ENCODE results near the gene PCSK9. TPM values are rescaled to one million over a fixed set of nuclear protein-coding genes. Genes with fewer than 3 reads are reported as not detected.
A peak's percentile ranks its signal among the peaks of the same experiment; 100 is the strongest.

PCSK9 gene
- total and polyA plus RNA-seq, 9 of the 15 experiments (the other 6 are each of a cell fraction or from before 2014, with no cell fraction given): 3.2 to 58.6 (median 24.7) TPM

DNA sequence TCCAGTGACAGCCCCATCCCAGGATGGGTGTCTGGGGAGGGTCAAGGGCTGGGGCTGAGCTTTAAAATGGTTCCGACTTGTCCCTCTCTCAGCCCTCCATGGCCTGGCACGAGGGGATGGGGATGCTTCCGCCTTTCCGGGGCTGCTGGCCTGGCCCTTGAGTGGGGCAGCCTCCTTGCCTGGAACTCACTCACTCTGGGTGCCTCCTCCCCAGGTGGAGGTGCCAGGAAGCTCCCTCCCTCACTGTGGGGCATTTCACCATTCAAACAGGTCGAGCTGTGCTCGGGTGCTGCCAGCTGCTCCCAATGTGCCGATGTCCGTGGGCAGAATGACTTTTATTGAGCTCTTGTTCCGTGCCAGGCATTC is 24.2 kb downstream of the PCSK9 start:
- Histone ChIP-seq H3K4me2 (ENCODE audit: insufficient read depth, low read length) (no peak overlapping the region), H3K9ac (ENCODE audit: insufficient read depth in 1 of 2, low read depth in 2 of 2, low read length in 2 of 2) (peak overlapping the region in 1 of 2 experiments; percentile 14; a peak in 1 of 4 replicates), H3K27ac (ENCODE audit: extremely low read depth, low read depth, low read length) (no peak overlapping the region), H2AFZ (ENCODE audit: low read depth, low read length) (no peak overlapping the region), H3K27me3 (ENCODE audit: control insufficient read depth in 2 of 2, insufficient read depth in 2 of 2, low read length in 2 of 2) (no peaks in the 10 kb centered on the region), H3K4me1 (replicated peaks in 1 of 2; ENCODE audit: control insufficient read depth in 2 of 2, insufficient read depth in 2 of 2, low read length in 2 of 2) (peaks cover 0 to 8% of the 10 kb centered on the region in 2 experiments; a peak in 2 of 5 replicates), H3K9me1 (ENCODE audit: control insufficient read depth, insufficient read depth, low read length) (no peaks in the 10 kb centered on the region), H3K9me3 (replicated peaks; ENCODE audit: control insufficient read depth, insufficient read depth, low read depth, low read length) (no peaks in the 10 kb centered on the region), H3K79me2 (ENCODE audit: control insufficient read depth, insufficient read depth, low read length) (no peaks in the 10 kb centered on the region), H4K20me1 (replicated peaks; ENCODE audit: control insufficient read depth, insufficient read depth, low read length) (0 out of 2 replicates have a peak, but pooled peaks cover 3% of the 10 kb centered on the region), H3K4me3 (no peak overlapping the region), H3K36me3 (ENCODE audit: control insufficient read depth, insufficient read depth, low read length) (peaks cover 97% of the 10 kb centered on the region)
- ATAC-seq (no peak), FAIRE-seq (no peak), DNase-seq (ENCODE audit: extremely low read depth in 1 of 4, low spot score in 3 of 4) (no peak)
- CTCF ChIA-PET (ENCODE audit: low intra/inter-chr PET ratio): no interaction called here
- no TSS peak for BruUV-seq (replicated peaks)
- TF ChIP-seq POLR2G (IDR thresholded peaks at IDR 0.05; ENCODE audit: low read depth, low read length) (peak; percentile 8; the same call in 1 of the 2 replicates), RBFOX2 (IDR thresholded peaks at IDR 0.05; ENCODE audit: low read depth, low read length) (0 out of 2 replicates have a peak, but pooled peaks have one; percentile 22), CCAR2 (IDR thresholded peaks at IDR 0.05; ENCODE audit: low read depth, low read length) (no peak)
- intact Hi-C loops (cut with micrococcal nuclease) (no loop called here), in situ Hi-C loops (cut with MboI) (no loop called here)
- WGBS (ENCODE audit: insufficient coverage, low coverage, missing lambda C conversion rate): 92% methylated on average over 9 of the region's 9 CpGs
- POLR2A ChIA-PET: interaction anchor here (0.5 to 2.5 kb wide), 8 partner anchors 8 to 1406 kb away, joined by 3 to 12 read pairs (median 4); no protein-coding TSS in a partner anchor

DNA sequence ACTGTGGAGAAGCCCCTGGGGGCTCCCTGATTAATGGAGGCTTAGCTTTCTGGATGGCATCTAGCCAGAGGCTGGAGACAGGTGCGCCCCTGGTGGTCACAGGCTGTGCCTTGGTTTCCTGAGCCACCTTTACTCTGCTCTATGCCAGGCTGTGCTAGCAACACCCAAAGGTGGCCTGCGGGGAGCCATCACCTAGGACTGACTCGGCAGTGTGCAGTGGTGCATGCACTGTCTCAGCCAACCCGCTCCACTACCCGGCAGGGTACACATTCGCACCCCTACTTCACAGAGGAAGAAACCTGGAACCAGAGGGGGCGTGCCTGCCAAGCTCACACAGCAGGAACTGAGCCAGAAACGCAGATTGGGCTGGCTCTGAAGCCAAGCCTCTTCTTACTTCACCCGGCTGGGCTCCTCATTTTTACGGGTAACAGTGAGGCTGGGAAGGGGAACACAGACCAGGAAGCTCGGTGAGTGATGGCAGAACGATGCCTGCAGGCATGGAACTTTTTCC is 24.8 kb downstream of the PCSK9 start:
- BruUV-seq (replicated peaks): TSS peak; percentile 13
- TF ChIP-seq RERE (CRISPR knock-in tag; IDR thresholded peaks at IDR 0.05; ENCODE audit: borderline replicate concordance) (no peak), POLR2A (conservative IDR thresholded peaks at IDR 0.05) (peak; percentile 10; the same call in 1 of the 2 replicates)
- intact Hi-C loops (cut with micrococcal nuclease) (no loop called here), in situ Hi-C loops (cut with MboI) (no loop called here)
- ChIA-PET POLR2A (interaction anchor here (0.6 to 2.5 kb wide), 5 partner anchors 10 to 1406 kb away, joined by 3 to 12 read pairs (median 4); no protein-coding TSS in a partner anchor), CTCF (ENCODE audit: low intra/inter-chr PET ratio) (no interaction called here)
- no peak for DNase-seq (ENCODE audit: extremely low read depth in 1 of 4, low spot score in 3 of 4)
- 75% methylated on average over 11 of the region's 12 CpGs for WGBS (ENCODE audit: insufficient coverage, low coverage, missing lambda C conversion rate)
- H3K36me3 ChIP-seq (ENCODE audit: control insufficient read depth, insufficient read depth, low read length): peaks cover 97% of the 10 kb centered on the region
- H3K9me3 ChIP-seq (replicated peaks; ENCODE audit: control insufficient read depth, insufficient read depth, low read depth, low read length): no peaks in the 10 kb centered on the region
- no peaks in the 10 kb centered on the region for H3K9me1 ChIP-seq (ENCODE audit: control insufficient read depth, insufficient read depth, low read length)
- H3K27me3 ChIP-seq (ENCODE audit: control insufficient read depth in 2 of 2, insufficient read depth in 2 of 2, low read length in 2 of 2): no peaks in the 10 kb centered on the region
- no peak overlapping the region for H3K4me3 ChIP-seq
- 0 out of 4 replicates have a peak overlapping the region, but pooled peaks of 1 of the 2 experiments have one; percentile 12 for H3K9ac ChIP-seq (ENCODE audit: insufficient read depth in 1 of 2, low read depth in 2 of 2, low read length in 2 of 2)
- H4K20me1 ChIP-seq (replicated peaks; ENCODE audit: control insufficient read depth, insufficient read depth, low read length): 0 out of 2 replicates have a peak, but pooled peaks cover 3% of the 10 kb centered on the region
- H3K4me2 ChIP-seq (ENCODE audit: insufficient read depth, low read length): no peak overlapping the region
- no peak for FAIRE-seq
- ATAC-seq: peak; percentile 16; the same call in 2 of the 3 replicates
- H3K79me2 ChIP-seq (ENCODE audit: control insufficient read depth, insufficient read depth, low read length): no peaks in the 10 kb centered on the region
- H3K27ac ChIP-seq (ENCODE audit: extremely low read depth, low read depth, low read length): no peak overlapping the region
- peaks cover 0 to 8% of the 10 kb centered on the region in 2 experiments; a peak in 2 of 5 replicates for H3K4me1 ChIP-seq (replicated peaks in 1 of 2; ENCODE audit: control insufficient read depth in 2 of 2, insufficient read depth in 2 of 2, low read length in 2 of 2)
- H2AFZ ChIP-seq (ENCODE audit: low read depth, low read length): no peak overlapping the region
